HG02943 (cell line): Measurements from ENCODE around the gene CCDC12.
"Not testable (repeated sequence)": the region's sequence is repeated elsewhere in the genome, so short reads cannot be mapped to it uniquely, and the experiment has no call there.

ENCODE experiments used
- ATAC-seq: cut with Tn5 transposase; IDR thresholded peaks from one replicate; pipeline ENCODE4 v1.9.1; 2021; ENCODE audit warnings: mild to moderate bottlenecking, low read depth, moderate library complexity; ENCODE audit not compliant: unreplicated experiment

Gene CCDC12

DNA sequence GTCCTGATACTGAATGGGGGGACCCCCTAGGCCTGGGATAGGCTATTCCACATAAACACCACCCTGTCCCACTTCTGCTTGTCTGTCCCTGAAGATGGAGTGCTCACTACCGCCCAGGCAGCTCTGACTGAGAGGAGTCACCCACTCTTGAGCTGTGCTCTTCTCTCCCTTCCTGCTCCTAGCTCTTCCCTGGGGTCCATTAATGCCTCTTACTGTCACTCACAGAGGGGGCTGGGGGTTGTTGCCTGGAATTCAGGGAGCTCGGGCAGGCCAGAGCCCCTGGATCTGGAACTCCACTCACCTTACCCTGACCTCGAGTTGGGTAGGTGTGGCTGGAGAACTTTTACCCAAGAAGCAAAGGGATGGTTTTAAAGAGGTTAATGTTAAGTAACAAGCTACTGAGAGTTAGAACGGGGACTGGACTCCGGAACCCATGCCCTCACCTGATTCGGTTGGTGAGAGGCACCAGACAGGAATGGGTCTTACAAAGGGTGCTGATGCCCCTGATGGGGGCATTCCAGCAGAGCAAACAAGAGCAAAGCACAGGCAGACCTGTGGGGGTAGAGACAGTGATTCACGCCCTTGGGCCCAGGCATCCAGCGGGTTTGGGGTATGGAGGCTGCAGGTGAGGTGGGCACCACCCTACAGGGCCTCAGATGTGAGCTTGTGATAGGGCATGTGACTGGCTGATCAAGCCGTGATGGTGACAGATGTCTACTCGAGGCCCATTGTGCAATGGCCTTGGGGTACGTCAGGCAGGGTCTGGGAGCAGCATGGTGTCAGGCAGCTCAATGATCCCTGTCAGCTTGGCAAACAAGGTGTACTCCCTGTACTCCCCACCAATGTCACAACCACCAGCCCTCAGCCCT, 8.3 kb upstream of the CCDC12 start:
- no peak for ATAC-seq

DNA sequence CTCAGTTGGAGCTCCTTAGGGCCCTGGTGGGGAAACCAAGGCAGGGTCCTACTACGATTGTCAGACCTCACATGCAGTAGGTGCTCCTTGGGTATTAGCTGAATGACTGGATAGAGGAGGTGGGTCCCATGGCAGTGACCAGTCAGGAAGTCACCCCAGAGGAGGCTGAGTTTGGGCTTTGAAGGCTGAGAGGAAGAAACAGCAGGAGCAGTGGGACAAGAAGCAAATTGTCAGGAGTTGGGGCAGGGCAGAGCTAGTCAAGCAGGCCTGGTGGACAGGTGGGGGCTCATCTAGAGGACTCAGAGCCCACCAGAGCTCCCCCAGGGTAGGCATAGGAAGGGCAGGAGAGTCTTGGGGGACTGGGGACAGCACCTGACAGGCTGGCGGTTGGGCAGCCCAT, 6.0 kb upstream of the CCDC12 start:
- ATAC-seq: no peak

DNA sequence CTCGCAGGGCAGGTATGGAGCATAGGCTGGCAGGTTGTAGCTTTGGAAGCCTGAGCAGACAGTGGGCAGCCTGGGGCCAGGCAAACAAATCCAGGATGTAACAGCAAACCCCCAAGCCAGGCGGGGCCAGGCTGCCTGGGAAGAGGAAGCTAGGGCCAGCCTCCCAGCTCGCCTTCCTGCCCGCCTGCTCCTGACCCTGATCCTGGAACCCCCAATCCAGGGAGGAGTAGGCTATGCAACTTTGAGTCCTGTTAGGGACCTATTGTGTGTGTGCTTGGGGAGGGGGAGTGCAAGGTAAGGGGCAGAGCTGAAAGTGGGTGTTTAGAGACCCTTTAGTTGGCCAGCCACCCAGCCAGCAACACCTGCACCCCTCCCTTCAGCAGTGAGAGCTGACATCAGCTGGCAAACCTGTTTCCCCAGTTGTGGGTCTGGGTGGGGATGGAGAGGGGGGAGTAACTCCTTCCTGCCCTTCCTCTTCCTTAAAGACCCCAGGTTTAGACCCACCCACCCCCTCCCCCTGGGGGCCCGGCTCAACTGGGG, 5.5 kb upstream of the CCDC12 start:
- no peak for ATAC-seq

DNA sequence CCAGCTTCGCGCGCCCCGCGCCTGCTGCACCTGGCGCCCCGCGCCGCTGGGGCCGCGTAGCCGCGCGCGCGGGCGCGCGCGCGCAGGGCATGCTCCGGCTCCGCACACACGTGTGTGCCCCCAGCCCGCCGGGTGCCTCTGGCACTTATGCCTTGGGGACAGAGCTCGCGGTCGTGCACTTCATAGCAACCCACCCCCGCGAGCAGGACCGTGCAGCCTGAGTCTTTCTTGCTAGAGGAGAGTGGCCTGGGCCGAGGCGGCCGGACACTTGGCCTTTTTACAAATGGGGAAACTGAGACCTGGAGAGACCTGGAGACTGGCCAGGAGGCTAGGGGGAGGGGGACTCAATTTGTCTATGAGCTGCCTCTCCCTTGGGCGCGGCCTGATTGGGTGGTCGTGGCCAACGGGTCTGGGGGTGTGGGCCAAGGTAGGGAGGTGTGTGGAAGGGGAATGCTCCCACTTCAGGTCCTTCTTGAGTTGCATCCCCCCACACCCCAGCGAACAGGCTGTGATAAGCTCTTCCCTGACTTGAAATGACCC, 3.5 kb upstream of the CCDC12 start:
- no peak for ATAC-seq

DNA sequence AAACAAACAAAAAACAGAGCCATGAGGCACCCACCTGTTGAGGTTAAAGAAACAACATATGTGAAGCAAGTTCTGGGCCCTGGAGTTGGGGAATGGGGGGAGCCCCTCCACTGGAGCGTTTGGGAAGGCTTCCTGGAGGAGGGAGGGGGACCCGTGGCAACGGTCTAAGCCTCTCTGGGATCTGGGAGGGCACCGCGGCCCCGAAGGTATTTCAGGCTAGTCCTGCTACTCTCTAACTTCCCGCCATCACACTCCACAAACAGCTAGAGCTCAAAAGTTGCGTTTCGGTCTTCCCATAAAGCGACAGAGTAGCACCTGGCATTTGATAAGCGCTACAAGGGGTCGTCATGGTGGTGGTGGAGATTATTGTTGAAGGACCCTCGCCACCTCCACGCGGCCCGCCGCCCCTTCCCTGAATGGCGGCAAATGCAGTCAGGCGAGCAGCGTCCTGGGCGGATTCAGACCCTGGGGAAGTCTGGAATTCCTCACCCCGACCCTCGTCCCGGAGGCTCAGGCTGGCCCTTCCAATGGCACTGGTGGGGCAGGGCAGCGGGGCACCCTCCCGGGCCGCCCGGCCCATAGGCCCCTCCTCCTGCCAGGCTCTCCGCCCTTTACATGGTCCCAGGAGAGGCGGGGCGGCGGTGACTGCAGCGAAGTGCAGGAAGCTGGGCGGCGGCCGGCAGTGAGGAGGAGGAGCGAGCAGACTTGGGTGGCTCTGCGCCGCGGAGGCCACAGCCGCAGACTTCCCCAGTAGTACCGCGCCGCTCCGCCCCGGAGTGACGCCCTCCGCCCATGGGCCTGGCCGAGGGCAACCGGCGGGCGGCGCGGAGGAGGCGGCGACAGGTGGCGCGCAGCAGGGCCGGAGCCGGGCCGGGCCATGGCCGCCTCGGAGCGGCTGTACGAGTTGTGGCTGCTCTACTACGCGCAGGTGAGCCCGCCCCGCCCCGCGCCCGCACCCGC, 2.7 kb upstream of the CCDC12 start, which contains the start of gene NBEAL2:
NBEAL2 (plus strand) TSS at position 682 of the 960 bp plus-strand sequence; CDS start at position 878, 196 bp downstream.
- ATAC-seq: peak; percentile 65

DNA sequence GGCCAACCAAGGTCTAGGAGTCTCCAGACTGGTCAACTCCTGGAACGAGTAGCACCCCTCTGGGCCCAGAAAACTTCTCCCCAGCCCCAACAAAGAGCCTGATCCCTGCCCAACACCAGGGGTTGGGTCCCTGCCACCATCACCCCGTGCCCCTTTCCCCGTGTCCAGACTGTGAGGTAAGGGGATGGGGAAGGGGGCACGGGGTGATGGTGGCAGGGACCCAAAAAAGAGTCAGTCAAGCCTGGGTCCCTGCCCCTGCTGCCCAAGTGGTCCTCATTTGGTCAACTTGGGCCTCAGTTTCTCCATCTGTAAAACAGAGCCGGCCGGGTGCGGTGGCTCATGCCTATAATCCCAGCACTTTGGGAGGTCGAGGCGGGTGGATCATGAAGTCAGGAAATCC, 1.8 kb upstream of the CCDC12 start:
- ATAC-seq: no peak

DNA sequence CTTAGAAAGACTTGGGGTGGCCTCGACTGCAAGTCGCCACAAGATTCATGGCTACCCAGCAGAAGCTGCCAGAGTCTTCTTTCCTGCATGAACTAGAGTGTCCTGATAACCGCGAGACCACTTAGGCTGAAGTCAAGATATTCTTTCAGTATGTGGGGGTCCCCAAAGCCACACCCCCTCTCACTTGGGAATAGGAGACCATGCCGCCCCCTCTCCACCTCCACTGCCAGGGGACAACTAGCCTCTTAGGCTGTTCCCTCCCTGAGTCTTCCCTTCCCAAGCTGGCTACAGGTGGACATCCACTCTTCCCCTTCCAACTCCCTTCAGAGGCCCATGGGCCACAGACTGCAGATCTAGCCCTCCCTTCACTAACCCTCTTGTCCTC, 1.3 kb upstream of the CCDC12 start:
- ATAC-seq: no peak

DNA sequence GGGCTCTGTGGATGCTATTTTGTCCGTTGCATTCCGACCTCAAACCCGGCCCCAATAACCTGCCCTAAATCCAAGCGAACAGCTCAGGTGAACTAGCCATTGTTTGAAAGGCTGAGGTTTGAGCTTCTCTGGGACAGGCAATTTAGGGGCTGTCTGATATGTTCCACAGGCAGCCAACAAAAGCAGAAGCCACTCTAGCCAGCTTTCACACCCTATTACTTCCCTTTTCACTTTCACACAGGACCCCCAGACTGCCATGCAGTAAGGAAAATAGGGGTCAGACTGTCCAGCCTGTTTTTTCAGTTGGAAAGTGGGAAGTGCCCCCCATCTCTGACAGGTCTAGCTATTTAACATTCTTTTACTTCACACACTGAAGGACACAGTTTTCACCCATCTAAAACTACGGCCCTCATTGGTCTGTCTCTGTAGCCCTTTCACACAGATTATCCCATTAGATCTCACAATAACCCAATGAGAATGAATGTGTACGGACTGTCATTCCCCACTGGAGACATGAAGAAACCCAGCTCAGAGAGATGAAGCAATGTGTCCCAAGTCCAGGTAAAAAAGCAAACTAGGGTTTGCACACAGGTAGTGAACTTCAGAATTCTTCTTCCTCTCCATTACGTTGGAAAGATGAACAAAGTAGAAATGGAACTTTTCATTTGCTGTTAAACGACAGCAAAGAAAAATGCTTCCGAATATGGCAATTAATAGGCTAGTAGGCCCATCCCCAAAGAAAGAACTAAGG, 1.9 kb downstream of the CCDC12 start:
- no peak for ATAC-seq

DNA sequence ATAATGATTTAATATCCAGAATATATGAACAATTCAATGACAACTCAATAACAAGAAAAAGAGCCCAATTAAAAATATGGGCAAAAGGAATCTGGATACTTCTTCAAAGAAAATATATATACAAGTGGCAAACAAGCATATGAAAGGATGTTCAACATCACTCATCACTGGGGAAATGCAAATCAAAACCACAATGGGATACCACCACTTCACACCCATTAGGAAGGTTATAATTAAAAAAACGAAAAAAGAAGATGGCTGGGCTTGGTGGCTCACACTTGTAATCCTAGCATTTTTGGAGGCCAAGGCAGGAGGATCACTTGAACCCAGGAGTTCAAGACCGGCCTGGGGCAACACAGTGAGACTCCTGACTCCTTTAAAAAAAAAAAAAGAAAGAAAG, 4.1 kb downstream of the CCDC12 start:
- no peak for ATAC-seq

DNA sequence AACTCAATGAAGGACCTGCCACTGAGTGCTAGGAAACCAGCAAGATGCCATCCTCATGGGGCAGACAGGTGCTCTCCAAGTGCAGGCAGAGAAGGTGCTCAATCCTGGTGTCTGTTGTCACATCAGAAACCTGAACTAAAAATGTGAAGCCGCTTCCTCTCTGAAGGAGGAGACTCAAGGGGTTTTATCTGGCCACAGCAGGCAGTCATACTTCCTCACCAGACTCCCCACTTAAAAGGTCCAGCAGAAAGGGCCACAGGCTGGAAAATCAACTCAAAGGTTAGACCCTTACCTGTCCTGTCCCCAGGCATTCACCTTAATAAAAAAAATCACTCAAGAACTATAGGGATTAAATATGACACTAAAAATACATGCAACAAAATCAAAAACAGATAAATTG, 4.8 kb downstream of the CCDC12 start:
- ATAC-seq: no peak

DNA sequence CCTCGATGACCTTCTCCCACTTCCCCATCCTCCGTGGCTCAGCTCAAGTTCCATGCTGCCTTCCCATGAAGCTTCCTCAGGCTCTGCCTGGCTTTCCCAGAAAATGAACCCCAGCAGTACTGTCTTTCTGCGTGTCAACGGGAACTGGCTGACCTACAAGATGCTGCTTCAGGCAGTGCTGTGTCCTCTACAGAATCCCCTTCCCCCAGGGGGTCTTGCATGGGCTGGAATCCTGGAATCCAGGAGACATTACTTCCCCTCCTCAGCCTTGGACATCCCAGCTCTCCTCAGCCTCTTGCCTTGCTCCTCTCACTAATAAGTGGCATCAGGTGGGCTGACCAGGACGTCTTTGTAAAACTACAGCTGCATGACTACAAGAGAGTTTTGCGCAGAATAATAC, 5.4 kb downstream of the CCDC12 start:
- no peak for ATAC-seq

DNA sequence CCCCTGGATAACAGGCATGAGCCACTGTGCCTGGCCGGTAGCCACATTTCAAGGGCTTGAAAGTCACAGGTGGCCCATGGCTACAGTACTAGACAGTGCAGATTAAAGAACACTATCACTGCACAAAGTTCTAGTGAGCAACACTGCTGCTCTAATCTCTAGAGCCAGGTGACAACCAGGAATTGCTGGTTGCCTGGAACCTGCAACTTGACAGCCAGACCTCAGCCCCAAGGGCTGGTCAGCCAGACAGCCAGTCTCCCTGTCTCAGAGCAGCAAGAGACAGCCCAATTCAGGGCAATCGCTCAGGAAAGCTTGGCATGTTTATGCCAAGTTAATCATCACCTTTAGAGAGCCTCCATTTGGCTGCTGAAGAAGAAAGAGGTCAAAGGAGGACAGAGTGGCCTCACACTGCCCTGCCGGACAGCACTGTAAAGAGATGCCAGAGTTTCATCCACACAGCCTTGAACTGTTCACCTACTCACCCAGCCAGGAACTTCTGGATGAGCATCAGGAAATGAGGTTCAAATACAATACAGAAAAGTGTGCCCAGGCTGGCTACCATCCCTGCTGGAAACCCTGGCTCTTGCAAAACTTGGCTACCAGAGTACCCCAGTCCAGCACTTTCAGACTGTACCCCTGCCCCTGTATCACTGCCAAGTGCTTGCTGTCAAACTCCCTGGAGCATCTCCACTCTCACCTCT, 6.0 kb downstream of the CCDC12 start:
- ATAC-seq: no peak

DNA sequence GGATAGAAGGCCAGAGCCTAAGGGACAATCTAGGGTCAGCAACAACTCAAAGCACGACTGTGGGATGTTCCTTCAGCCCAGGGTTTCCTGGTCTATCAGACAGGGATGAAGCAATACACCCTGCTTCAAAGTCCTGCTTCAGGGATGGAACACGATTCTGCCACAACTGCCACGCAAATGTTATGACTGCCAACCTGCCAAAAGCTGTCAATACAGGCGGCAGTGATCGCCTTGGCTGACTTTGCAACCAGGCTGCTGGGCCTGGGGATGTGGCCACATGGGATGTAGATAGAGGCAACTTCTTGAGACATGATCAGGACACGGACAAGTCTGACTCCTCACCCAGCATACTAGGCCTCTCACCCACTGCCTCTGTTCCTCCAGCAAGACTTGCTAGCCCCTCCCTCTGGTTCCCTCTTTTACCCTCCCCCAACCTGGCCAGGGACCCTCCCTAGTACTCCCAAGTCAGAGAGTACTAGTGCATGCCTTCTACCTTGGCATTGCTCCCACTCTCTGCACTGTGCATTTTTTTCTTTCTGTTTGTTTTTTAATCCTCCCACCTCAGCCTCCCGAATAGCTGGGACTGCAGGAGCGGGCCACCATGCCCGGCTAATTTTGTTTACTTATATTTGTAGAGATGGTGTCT, 7.6 kb downstream of the CCDC12 start:
- ATAC-seq: no peak

DNA sequence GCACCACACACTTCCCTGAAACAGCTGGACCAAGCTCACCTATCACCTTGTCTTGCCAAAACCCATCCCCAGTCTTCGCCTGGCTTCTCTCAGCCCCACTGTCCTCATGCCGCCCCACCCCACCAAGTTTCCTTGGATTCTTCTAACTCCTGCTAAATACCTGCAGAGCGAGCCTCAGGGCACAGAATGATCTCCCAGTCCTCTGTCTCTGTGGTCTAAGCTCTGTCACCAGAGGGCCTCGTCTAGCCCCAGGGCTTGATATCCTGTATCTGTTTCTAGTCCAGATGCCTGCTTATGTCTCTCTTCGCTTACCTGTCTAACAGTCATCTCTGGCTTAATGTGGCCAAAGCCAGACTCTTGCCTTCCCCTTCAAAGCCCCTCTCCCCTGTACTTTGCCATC, 9.7 kb downstream of the CCDC12 start:
- no peak for ATAC-seq

DNA sequence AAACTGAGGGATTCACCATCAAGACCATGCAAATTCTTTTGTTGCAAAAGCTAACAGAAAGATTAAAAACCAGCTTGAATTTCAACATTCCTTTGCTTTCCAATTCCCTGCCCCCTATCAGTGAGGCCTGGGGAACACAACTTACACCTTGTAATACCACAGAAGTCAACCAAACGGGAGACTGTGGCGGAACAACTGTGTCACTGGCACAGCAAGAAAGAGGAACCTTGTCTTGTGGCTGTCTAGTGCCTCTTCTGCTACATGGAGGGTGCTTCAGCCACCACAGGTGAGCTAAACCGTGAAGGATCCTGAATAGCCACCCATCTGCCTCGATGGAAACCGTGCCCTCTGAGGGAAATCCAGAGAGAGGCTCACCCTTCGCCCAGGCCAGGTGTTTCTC, 11.4 kb downstream of the CCDC12 start:
- no peak for ATAC-seq

DNA sequence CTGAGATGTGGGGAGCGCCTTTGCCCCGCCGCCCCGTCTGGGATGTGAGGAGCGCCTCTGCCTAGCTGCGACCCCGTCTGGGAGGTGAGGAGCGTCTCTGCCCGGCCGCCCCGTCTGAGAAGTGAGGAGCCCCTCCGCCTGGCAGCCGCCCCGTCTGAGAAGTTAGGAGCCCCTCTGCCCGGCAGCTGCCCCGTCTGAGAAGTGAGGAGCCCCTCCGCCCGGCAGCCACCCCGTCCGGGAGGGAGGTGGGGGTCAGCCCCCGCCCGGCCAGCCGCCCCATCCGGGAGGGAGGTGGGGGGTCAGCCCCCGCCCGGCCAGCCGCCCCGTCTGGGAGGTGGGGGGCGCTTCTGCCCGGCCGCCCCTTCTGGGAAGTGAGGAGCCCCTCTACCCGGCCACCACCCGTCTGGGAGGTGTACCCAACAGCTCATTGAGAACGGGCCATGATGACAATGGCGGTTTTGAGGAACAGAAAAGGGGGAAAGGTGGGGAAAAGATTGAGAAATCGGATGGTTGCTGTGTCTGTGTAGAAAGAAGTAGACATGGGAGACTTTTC, 12.4 kb downstream of the CCDC12 start:
- not testable (repeated sequence) for ATAC-seq

DNA sequence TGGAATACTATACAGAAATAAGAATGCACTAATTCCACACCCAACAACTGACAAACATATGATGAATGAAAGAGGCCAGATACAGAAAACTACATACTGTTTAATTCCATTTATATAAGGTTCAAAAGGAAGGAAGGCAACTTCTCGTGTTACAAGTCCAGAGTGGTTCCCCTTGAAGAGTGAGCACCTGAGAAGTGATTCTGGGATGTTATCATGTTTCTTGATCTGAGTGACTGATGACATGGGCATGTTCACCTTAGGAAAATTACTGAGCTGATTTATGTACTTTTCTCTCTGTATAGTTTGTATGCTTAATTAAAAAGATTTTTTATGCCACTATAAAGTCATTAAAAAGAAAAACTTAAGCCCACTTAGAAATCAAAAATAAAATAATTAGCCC, 13.6 kb downstream of the CCDC12 start:
- ATAC-seq: no peak

DNA sequence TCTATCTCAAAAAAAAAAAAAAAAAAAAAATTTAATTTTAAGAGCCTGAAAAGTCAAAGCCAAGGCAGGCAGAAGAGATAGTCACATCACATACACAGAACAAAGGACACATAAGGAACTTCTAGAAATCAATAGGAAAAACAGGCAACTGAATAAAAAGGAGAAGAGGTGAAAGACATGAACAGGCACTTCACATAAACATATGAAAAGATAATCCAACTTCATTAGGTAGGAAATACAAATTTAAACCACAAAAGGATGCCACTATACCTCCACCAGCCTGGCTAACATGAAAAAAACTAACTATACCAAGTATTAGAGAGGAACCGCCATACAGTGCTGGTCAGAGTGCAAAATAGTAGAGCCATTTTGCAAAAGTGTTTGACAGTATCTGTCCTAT, 14.1 kb downstream of the CCDC12 start:
- ATAC-seq: no peak

DNA sequence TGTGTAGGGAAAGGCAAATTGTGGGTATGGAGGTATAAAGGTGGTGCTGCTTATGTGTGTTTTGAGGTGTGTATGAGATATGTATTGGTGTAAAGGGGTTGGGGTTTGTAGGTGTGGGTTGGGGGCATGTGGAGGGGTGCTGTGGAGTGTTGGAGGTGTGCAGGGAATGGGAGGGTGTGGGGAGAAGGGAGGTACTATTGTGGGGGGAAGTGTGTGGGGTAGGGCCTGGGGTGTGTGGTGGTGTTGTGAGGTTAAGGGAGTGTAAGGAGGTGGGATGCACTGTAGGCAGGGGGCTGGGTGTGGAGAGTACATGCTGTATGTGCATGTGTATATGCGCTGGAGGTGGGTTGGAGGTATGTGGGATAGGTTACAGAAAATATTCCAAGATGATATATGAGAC, 15.7 kb downstream of the CCDC12 start:
- ATAC-seq: no peak
